Measurements from ENCODE around the gene SH3PXD2B. TPM values are rescaled to one million over a fixed set of nuclear protein-coding genes. Genes with fewer than 3 reads are reported as not detected.

SH3PXD2B gene
- total and polyA plus RNA-seq, 7 experiments from 2014 or later = 0.15 to 1.1 (median 0.28) TPM; not detected in 1

GRCh38 chr5:172278356-172278755 lies 176.0 kb downstream of the SH3PXD2B start:
- H3K27ac Mint-ChIP-seq = no peak overlapping the region
- DNase-seq = no peak
- peaks cover 11 to 13% of the 10 kb centered on the region in 2 donors for H3K4me1 ChIP-seq (ENCODE audit: control insufficient read depth in 2 of 2, insufficient read depth in 2 of 2, low read length in 2 of 2)
- H3K36me3 Mint-ChIP-seq = peaks cover 0 to 27% (median 8%) of the 10 kb centered on the region in 5 donors
- H3K9me3 Mint-ChIP-seq = peaks cover 0 to 5% (median 0%) of the 10 kb centered on the region in 11 donors
- peaks cover 35 to 60% (median 48%) of the 10 kb centered on the region in 7 donors for H3K4me1 Mint-ChIP-seq
- H3K4me3 ChIP-seq (ENCODE audit: low read length) = no peak overlapping the region
- no peaks in the 10 kb centered on the region for H3K27me3 ChIP-seq (ENCODE audit: control insufficient read depth in 2 of 2, insufficient read depth in 2 of 2, low read length in 2 of 2)
- no peak overlapping the region for H3K27ac ChIP-seq (ENCODE audit: low read depth, low read length)
- H3K27me3 Mint-ChIP-seq = peaks cover 0 to 8% (median 0%) of the 10 kb centered on the region in 5 donors
- intact Hi-C loops (cut with micrococcal nuclease) = no loop called here
- ATAC-seq = no peak
- ChIA-PET POLR2A (no interaction called here), CTCF (no interaction called here)
- H3K36me3 ChIP-seq (ENCODE audit: control insufficient read depth in 2 of 3, insufficient read depth in 3 of 3, low read length in 3 of 3) = no peaks in the 10 kb centered on the region
- H3K4me3 Mint-ChIP-seq = no peak overlapping the region
- no peaks in the 10 kb centered on the region for H3K9me3 ChIP-seq (ENCODE audit: control insufficient read depth in 2 of 3, low read length in 3 of 3)

- peak overlapping the region in 1 of 10 donors; percentile 46 for H3K4me3 Mint-ChIP-seq
- intact Hi-C loops (cut with micrococcal nuclease) = no loop called here
- H3K27me3 ChIP-seq (ENCODE audit: control insufficient read depth in 2 of 2, insufficient read depth in 2 of 2, low read length in 2 of 2) = no peaks in the 10 kb centered on the region
- no peaks in the 10 kb centered on the region for H3K4me1 ChIP-seq (ENCODE audit: control insufficient read depth in 2 of 2, insufficient read depth in 2 of 2, low read length in 2 of 2)
- H3K27ac Mint-ChIP-seq = peak overlapping the region in 2 of 9 donors; percentile 9 to 10
- no peak overlapping the region for H3K4me3 ChIP-seq (ENCODE audit: low read length)
- ChIA-PET CTCF (interaction anchor here (1.5 kb wide), 1 partner anchor 15 kb away, joined by 4 read pairs; no protein-coding TSS in a partner anchor), POLR2A (no interaction called here)
- H3K27me3 Mint-ChIP-seq = no peaks in the 10 kb centered on the region
- peaks cover 0 to 5% (median 0%) of the 10 kb centered on the region in 11 donors for H3K9me3 Mint-ChIP-seq
- H3K4me1 Mint-ChIP-seq = peaks cover 24 to 52% (median 31%) of the 10 kb centered on the region in 7 donors
- no peaks in the 10 kb centered on the region for H3K9me3 ChIP-seq (ENCODE audit: control insufficient read depth in 2 of 3, low read length in 3 of 3)
- ATAC-seq (no peak), DNase-seq (no peak)
- H3K36me3 ChIP-seq (ENCODE audit: control insufficient read depth in 2 of 3, insufficient read depth in 3 of 3, low read length in 3 of 3) = no peaks in the 10 kb centered on the region
- peaks cover 0 to 28% (median 12%) of the 10 kb centered on the region in 5 donors for H3K36me3 Mint-ChIP-seq
- no peak overlapping the region for H3K27ac ChIP-seq (ENCODE audit: low read depth, low read length)
These were observed 178.1 kb downstream of the SH3PXD2B start for GRCh38 chr5:172276214-172276613.

Other genes with a start within 250 kb of the SH3PXD2B start
- gene UBTD2, start 170.8 kb downstream of the SH3PXD2B start, total RNA-seq = 1 to 10 TPM; 2.3 to 8.3 (median 5.9) TPM
- 1 to 10 TPM; 2.5 to 4.0 TPM for gene UBTD2, start 170.8 kb downstream of the SH3PXD2B start, polyA plus RNA-seq
- gene NEURL1B, start 186.7 kb upstream of the SH3PXD2B start, total RNA-seq = 1 to 10 TPM in 1 of 5 experiments, under 1 TPM in 4; 0.05 to 3.4 (median 0.34) TPM
- gene NEURL1B, start 186.7 kb upstream of the SH3PXD2B start, polyA plus RNA-seq = under 1 TPM in 1 of 2 donors, not detected in 1; 0.11 TPM